Left lung (tissue), 10 donors: ENCODE data around the gene XRCC4. TPM values are rescaled to one million over a fixed set of nuclear protein-coding genes. Genes with fewer than 3 reads are reported as not detected.

Experiments
- ATAC-seq: fragments of 200-7000 bp; cut with Tn5 transposase; one replicate; pipeline ENCODE4 v1.9.1; 2020; ENCODE audit warnings: moderate library complexity
- DNase-seq, 4 donors: peaks; one replicate each; pipeline ENCODE4 v3.0.0-alpha.2; 2013 to 2020
- H3K27ac ChIP-seq, 2 donors: fragments of 200-600 bp; sonication (generic) in 1 of 2; one replicate each; pipeline versions ENCODE4 v1.5.0 to v1.8.0; 2020 to 2021
- H3K27me3 ChIP-seq, 2 donors: fragments of 200-600 bp; sonication (generic) in 1 of 2; one replicate each; pipeline versions ENCODE4 v1.5.0 to v1.8.0; 2020 to 2021
- H3K36me3 ChIP-seq, 2 donors: fragments of 200-600 bp; sonication (generic) in 1 of 2; one replicate each; pipeline versions ENCODE4 v1.5.0 to v1.8.0; 2020 to 2021
- H3K4me1 ChIP-seq, 2 donors: fragments of 200-600 bp; one replicate each; pipeline ENCODE4 v1.8.0; 2021
- H3K4me3 ChIP-seq, 2 donors: fragments of 200-600 bp; sonication (generic) in 1 of 2; one replicate each; pipeline versions ENCODE4 v1.5.0 to v1.8.0; 2020 to 2021; ENCODE audit warnings: mild to moderate bottlenecking in 1 of 2
- H3K9me3 ChIP-seq, 2 donors: fragments of 200-600 bp; sonication (generic) in 1 of 2; one replicate each; pipeline versions ENCODE4 v1.5.0 to v1.8.0; 2020 to 2021
- intact Hi-C, 2 donors: fragments of 100-400 bp; cut with DNase I; formaldehyde crosslinking; loops; one replicate each; pipeline versions ENCODE4 v1.11.2 to v1.14.2; 2022
- polyA plus RNA-seq, 6 donors: library from polyadenylated mRNA; unstranded; fragments of 120-200 nt; gene quantifications; one replicate each; pipeline ENCODE4 v1.2.1, GENCODE V29; 2013; ENCODE audit not compliant: insufficient read length in 6 of 6
- total RNA-seq, 2 donors: library from RNA; stranded (reverse); fragmentation: NEBNext Ultra II Directional; extraction: Animal tissue kit (Norgen Biotek cat#: 25700); gene quantifications; one replicate each; pipeline ENCODE4 v1.2.1, GENCODE V29; 2021
- TF ChIP-seq, protein P1 (sequence below), 2 donors: fragments of 200-600 bp; sonication (generic) in 1 of 2; IDR thresholded peaks; one replicate each; pipeline versions ENCODE4 v1.5.0 to v1.8.0; 2021; ENCODE audit warnings: antibody characterized with exemption in 2 of 2
- donor health status: DM: no; HTN: yes; CAD: no.
- donor health status: DM: no; HTN: no; CAD: no.

The XRCC4 gene
- total and polyA plus RNA-seq, 8 donors = 6.2 to 9.7 (median 8.8) TPM

GRCh38 chr5:83321483-83322055 is 244.2 kb downstream of the XRCC4 start:
- no peaks in the 10 kb centered on the region for H3K9me3 ChIP-seq
- no peaks in the 10 kb centered on the region for H3K36me3 ChIP-seq
- H3K4me1 ChIP-seq = no peaks in the 10 kb centered on the region
- no peak overlapping the region for H3K27ac ChIP-seq
- intact Hi-C loops = no loop called here
- no peak overlapping the region for H3K4me3 ChIP-seq
- DNase-seq = no peak
- no peak for ATAC-seq
- H3K27me3 ChIP-seq = no peaks in the 10 kb centered on the region
- TF ChIP-seq, protein P1, sequence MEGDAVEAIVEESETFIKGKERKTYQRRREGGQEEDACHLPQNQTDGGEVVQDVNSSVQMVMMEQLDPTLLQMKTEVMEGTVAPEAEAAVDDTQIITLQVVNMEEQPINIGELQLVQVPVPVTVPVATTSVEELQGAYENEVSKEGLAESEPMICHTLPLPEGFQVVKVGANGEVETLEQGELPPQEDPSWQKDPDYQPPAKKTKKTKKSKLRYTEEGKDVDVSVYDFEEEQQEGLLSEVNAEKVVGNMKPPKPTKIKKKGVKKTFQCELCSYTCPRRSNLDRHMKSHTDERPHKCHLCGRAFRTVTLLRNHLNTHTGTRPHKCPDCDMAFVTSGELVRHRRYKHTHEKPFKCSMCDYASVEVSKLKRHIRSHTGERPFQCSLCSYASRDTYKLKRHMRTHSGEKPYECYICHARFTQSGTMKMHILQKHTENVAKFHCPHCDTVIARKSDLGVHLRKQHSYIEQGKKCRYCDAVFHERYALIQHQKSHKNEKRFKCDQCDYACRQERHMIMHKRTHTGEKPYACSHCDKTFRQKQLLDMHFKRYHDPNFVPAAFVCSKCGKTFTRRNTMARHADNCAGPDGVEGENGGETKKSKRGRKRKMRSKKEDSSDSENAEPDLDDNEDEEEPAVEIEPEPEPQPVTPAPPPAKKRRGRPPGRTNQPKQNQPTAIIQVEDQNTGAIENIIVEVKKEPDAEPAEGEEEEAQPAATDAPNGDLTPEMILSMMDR (IDR thresholded peaks at IDR 0.05) = no peak

DNA sequence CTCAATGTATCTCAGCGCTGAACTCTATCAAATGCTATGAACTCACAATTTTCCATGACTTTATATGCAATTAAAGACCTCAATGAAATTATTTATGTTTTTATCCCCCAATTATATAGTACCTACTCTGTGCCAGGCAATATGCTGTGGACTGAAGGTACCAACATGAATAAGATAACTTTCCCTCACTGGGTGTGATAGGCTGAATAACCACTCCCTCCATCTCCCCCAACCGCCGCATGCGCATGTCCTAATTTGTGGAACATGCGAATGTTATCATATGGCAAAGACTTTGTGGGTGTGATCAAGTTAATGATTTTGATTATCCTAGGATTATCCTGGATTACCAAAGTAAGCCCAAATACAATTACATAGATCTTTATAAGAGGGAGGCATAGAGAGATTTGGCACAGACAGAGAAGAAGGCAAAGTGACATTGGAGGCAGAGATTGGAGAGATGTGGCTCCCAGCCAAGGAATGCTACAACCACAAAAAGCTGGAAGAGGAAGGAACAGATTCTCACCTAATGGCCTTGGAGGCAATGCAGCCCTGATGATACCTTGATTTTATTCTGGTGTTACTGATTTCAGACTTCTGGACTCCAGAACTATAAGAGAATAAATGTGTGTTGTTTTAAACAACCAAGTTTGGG is 245.1 kb downstream of the XRCC4 start:
- no peak overlapping the region for H3K27ac ChIP-seq
- intact Hi-C loops = no loop called here
- H3K4me1 ChIP-seq = no peaks in the 10 kb centered on the region
- H3K4me3 ChIP-seq = no peak overlapping the region
- DNase-seq (no peak), ATAC-seq (no peak)
- TF ChIP-seq, protein P1 (IDR thresholded peaks at IDR 0.05) = no peak
- H3K9me3 ChIP-seq = no peaks in the 10 kb centered on the region
- no peaks in the 10 kb centered on the region for H3K36me3 ChIP-seq
- no peaks in the 10 kb centered on the region for H3K27me3 ChIP-seq

DNA sequence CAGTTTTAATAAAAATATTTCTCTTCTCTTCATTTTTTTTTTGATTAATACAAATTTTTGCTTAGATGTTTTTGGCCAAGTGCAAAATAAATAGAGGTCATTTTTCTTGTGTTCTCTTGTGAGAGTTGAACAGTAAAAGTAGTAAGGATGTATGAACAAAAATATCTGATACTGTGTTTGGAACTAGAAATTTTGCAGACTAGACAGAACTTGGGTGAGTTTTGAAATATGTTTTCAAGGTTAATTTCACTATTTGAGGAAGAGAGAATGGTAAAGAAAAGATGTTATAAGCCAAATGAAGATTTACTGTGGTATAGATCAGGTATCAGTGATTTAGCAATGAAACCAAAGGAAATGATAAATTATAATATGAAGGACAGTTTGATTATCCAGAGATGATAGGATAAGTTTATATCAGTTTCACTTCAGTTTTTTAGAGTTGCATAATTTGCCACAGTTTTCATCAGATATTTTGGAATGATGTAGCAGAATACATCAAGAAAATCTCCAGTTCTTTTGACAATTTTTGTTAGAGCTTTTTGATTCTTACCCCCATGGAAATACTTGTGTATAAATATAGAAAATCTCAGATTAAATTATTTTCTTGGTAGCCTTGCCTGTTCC is 246.3 kb downstream of the XRCC4 start:
- no peak overlapping the region for H3K27ac ChIP-seq
- DNase-seq (no peak), ATAC-seq (no peak)
- no peaks in the 10 kb centered on the region for H3K4me1 ChIP-seq
- H3K36me3 ChIP-seq = no peaks in the 10 kb centered on the region
- no peaks in the 10 kb centered on the region for H3K27me3 ChIP-seq
- TF ChIP-seq, protein P1 (IDR thresholded peaks at IDR 0.05) = no peak
- no peaks in the 10 kb centered on the region for H3K9me3 ChIP-seq
- intact Hi-C loops = no loop called here
- H3K4me3 ChIP-seq = no peak overlapping the region

DNA sequence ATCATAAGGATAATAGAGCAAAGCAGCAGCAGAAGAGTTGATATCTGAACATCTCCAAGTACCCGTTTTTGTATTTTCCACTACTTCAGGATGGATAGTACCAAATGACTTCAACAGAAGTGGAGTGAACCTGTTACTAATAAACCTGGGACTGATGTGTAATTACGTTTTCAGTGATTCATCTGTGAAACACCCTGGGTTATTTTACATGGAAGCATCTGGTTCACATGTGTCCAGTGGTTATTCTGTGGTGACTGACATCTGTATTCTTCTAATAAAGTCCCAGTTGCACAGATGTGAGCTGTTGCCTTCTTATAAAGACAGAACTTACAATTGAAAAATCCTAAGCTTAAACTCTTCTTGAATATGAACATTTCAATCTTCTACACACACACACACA is 254.5 kb downstream of the XRCC4 start:
- Histone ChIP-seq H3K4me3 (no peak overlapping the region), H3K36me3 (no peaks in the 10 kb centered on the region), H3K27me3 (no peaks in the 10 kb centered on the region), H3K4me1 (no peaks in the 10 kb centered on the region), H3K27ac (no peak overlapping the region), H3K9me3 (no peaks in the 10 kb centered on the region)
- DNase-seq (no peak), ATAC-seq (no peak)
- TF ChIP-seq, protein P1 (IDR thresholded peaks at IDR 0.05) = no peak
- intact Hi-C loops = no loop called here

GRCh38 chr5:83337453-83338035 is 260.2 kb downstream of the XRCC4 start:
- H3K9me3 ChIP-seq = no peaks in the 10 kb centered on the region
- H3K27ac ChIP-seq = no peak overlapping the region
- ATAC-seq = no peak
- intact Hi-C loops = no loop called here
- DNase-seq = no peak
- H3K4me1 ChIP-seq = no peaks in the 10 kb centered on the region
- H3K27me3 ChIP-seq = no peaks in the 10 kb centered on the region
- no peak overlapping the region for H3K4me3 ChIP-seq
- TF ChIP-seq, protein P1 (IDR thresholded peaks at IDR 0.05) = no peak
- H3K36me3 ChIP-seq = no peaks in the 10 kb centered on the region
